K562 (cell line): Measurements from ENCODE around the gene NAIF1. TPM values are rescaled to one million over a fixed set of nuclear protein-coding genes. Genes with fewer than 3 reads are reported as not detected.

ENCODE experiments used
- CBX3 ChIP-seq, 2 experiments: IDR thresholded peaks; 1 replicate in 1 of 2; 2 replicates in 1 of 2; pipeline ENCODE4 v1.6.1; 2012; ENCODE audit warnings: inconsistent platforms in 2 of 2, low read length in 2 of 2, borderline replicate concordance in 1 of 2, control low read depth in 1 of 2
- CBX8 ChIP-seq: fragments of 200-600 bp; sonication (generic); IDR thresholded peaks from 2 replicates; pipeline ENCODE4 v1.6.1; 2012; ENCODE audit warnings: borderline replicate concordance, mixed run types, low read depth, mild to moderate bottlenecking, moderate library complexity, mixed read lengths, low read length, control low read depth, inconsistent platforms; ENCODE audit not compliant: poor library complexity, severe bottlenecking; ENCODE audit errors: extremely low read depth
- CEBPG ChIP-seq, 3 experiments: fragments of 200-800 bp in 1 of 3; sonication (Bioruptor generic) in 1 of 3; sonication (generic) in 1 of 3; formaldehyde crosslinking in 1 of 3; IDR thresholded peaks in 2 of 3; conservative IDR thresholded peaks in 1 of 3; 2 replicates each; pipeline versions ENCODE4 v1.6.1 to v1.8.0; 2016 to 2022; ENCODE audit warnings: missing compliant biosample characterization in 2 of 3, missing genetic modification characterization in 2 of 3, mild to moderate bottlenecking in 1 of 3, missing genetic modification reagents in 1 of 3
- DPF2 ChIP-seq: fragments of 450-650 bp; IDR thresholded peaks from 2 replicates; pipeline ENCODE4 v1.6.1; 2016
- E2F6 ChIP-seq, 2 experiments: IDR thresholded peaks; 2 replicates each; pipeline ENCODE4 v1.6.1; 2011; ENCODE audit warnings: borderline replicate concordance in 1 of 2, control low read depth in 1 of 2, low read depth in 1 of 2, low read length in 1 of 2, mild to moderate bottlenecking in 1 of 2, mixed read lengths in 1 of 2, moderate library complexity in 1 of 2; ENCODE audit not compliant: insufficient read depth in 1 of 2, insufficient read length in 1 of 2, poor library complexity in 1 of 2, severe bottlenecking in 1 of 2; ENCODE audit errors: extremely low read depth in 1 of 2
- ETS1 ChIP-seq: conservative IDR thresholded peaks from 2 replicates; pipeline ENCODE4 v1.6.1; 2011; ENCODE audit warnings: low read depth, mild to moderate bottlenecking, low read length; ENCODE audit not compliant: control insufficient read depth
- FOXJ3 ChIP-seq: sonication (generic); formaldehyde crosslinking; IDR thresholded peaks from 2 replicates; pipeline ENCODE4 v1.4.0; 2020; ENCODE audit warnings: mild to moderate bottlenecking, missing genetic modification reagents
- GATAD2B ChIP-seq: fragments of 450-650 bp; IDR thresholded peaks from 2 replicates; pipeline ENCODE4 v1.6.1; 2017; ENCODE audit warnings: mild to moderate bottlenecking, borderline replicate concordance
- HMBOX1 ChIP-seq: sonication (generic); IDR thresholded peaks from 2 replicates; pipeline ENCODE4 v1.6.1; 2016
- IRF9 ChIP-seq: fragments of 450-650 bp; IDR thresholded peaks from 2 replicates; pipeline ENCODE4 v1.6.1; 2016; ENCODE audit warnings: missing biosample characterization, missing genetic modification characterization
- MEF2A ChIP-seq: IDR thresholded peaks from 2 replicates; pipeline ENCODE4 v1.6.1; 2011; ENCODE audit warnings: low read depth, mild to moderate bottlenecking, low read length, moderate library complexity; ENCODE audit not compliant: control insufficient read depth
- NR3C1 ChIP-seq: sonication (generic); formaldehyde crosslinking; IDR thresholded peaks from 2 replicates; pipeline ENCODE4 v1.8.1; 2022; ENCODE audit warnings: missing genetic modification reagents
- RBM15 ChIP-seq: fragments of 200-400 bp; formaldehyde crosslinking; IDR thresholded peaks from 2 replicates; pipeline ENCODE4 v1.6.1; 2018; ENCODE audit warnings: mild to moderate bottlenecking, low read length, moderate library complexity; ENCODE audit not compliant: insufficient read depth
- SMARCA5 ChIP-seq: fragments of 450-650 bp; IDR thresholded peaks from 2 replicates; pipeline ENCODE4 v1.6.1; 2016
- SP2 ChIP-seq: IDR thresholded peaks from 2 replicates; pipeline ENCODE4 v1.6.1; 2011; ENCODE audit warnings: mild to moderate bottlenecking, low read depth, low read length, moderate library complexity; ENCODE audit not compliant: poor library complexity, severe bottlenecking; ENCODE audit errors: extremely low read depth
- TBP ChIP-seq: optimal IDR thresholded peaks from 2 replicates; pipeline ENCODE3; 2011; ENCODE audit warnings: low read depth, low read length, improper control_type of control experiment
- ZFP36 ChIP-seq: fragments of 150-350 bp; IDR thresholded peaks from 2 replicates; pipeline ENCODE4 v1.6.1; 2018; ENCODE audit warnings: low read length, low read depth; ENCODE audit not compliant: partially characterized antibody
- ZKSCAN3 ChIP-seq: fragments of 250-450 bp; sonication (Bioruptor Pico); IDR thresholded peaks from 2 replicates; pipeline ENCODE4 v1.4.0; 2020
- ZNF324 ChIP-seq: fragments of 250-450 bp; sonication (Bioruptor Pico); IDR thresholded peaks from 2 replicates; pipeline ENCODE4 v1.4.0; 2020; ENCODE audit warnings: mild to moderate bottlenecking
- ZNF395 ChIP-seq: fragments of 200-800 bp; sonication (Bioruptor generic); IDR thresholded peaks from 2 replicates; pipeline ENCODE4 v1.6.1; 2017; ENCODE audit warnings: missing genetic modification characterization, missing compliant biosample characterization
- polyA plus RNA-seq, 8 experiments: library from polyadenylated mRNA; depleted of rRNA in 4 of 8; stranded (reverse) in 5 of 8; unstranded in 3 of 8; fragments of >200 nt; fragmentation: Nextera tagmentation in 2 of 8; fragmentation: Illumina TruSeq in 1 of 8; extraction: Ambion mirVana in 2 of 8; extraction: Trizol in 1 of 8; gene quantifications; 2 replicates each; pipeline versions ENCODE4 v1.2.1 to v1.2.3, GENCODE V29; 2011 to 2014; ENCODE audit warnings: inconsistent platforms in 1 of 8, missing spikeins in 1 of 8
- total RNA-seq, 7 experiments: library from RNA; depleted of rRNA in 6 of 7; stranded (reverse); fragments of >200 nt in 6 of 7; fragmentation: Illumina TruSeq in 2 of 7; extraction: Trizol in 2 of 7; gene quantifications; 2 replicates each; pipeline versions ENCODE4 v1.2.1 to v1.2.3, GENCODE V29; 2011 to 2021; ENCODE audit warnings: low replicate concordance in 1 of 7

The NAIF1 gene
- total and polyA plus RNA-seq, 9 of the 15 experiments (the other 6 are each of a cell fraction or from before 2014, with no cell fraction given), result 4.8 to 26.6 (median 17.2) TPM

- TF ChIP-seq GATAD2B (no peak), CEBPG (CRISPR knock-in tag; IDR thresholded peaks at IDR 0.05) (no peak), CEBPG (tag; conservative IDR thresholded peaks at IDR 0.05 in 1 of 2, IDR thresholded peaks at IDR 0.05 in 1 of 2) (no peak), ETS1 (0 out of 2 replicates have a peak, but pooled peaks have one; percentile 24), CBX8 (no peak), NR3C1 (peak; percentile 56; the same call in 1 of the 2 replicates), E2F6 (IDR thresholded peaks at IDR 0.05; ENCODE audit: borderline replicate concordance in 1 of 2, extremely low read depth in 1 of 2, insufficient read depth in 1 of 2, insufficient read length in 1 of 2, low read depth in 1 of 2, low read length in 1 of 2, poor library complexity in 1 of 2, severe bottlenecking in 1 of 2) (peak in 1 of 2 experiments; percentile 50), FOXJ3 (CRISPR knock-in tag) (no peak), DPF2 (no peak), TBP (peak; percentile 36), ZNF395 (peak; percentile 87), ZNF324 (CRISPR knock-in tag) (0 out of 2 replicates have a peak, but pooled peaks have one; percentile 12), IRF9 (no peak), MEF2A (no peak), RBM15 (no peak), CBX3 (IDR thresholded peaks at IDR 0.05; ENCODE audit: borderline replicate concordance in 1 of 2, low read length in 2 of 2) (no peak), HMBOX1 (no peak), SP2 (no peak), ZKSCAN3 (no peak), SMARCA5 (no peak), ZFP36 (no peak)
Observed at GRCh38 chr9:128065907-128066712, 1.0 kb downstream of the NAIF1 start (continued).
